GM12891 (cell line): ENCODE results near the gene GRB2.

Experiments
- PAX5 ChIP-seq: IDR thresholded peaks from 2 replicates; pipeline ENCODE4 v1.6.1; 2011; ENCODE audit warnings: low read length, moderate library complexity, mild to moderate bottlenecking; ENCODE audit not compliant: insufficient read depth, severe bottlenecking
- POLR2A ChIP-seq: IDR thresholded peaks from 2 replicates; pipeline ENCODE4 v1.6.1; 2011; ENCODE audit warnings: low read depth, low read length, control low read depth
- POLR2AphosphoS5 ChIP-seq: IDR thresholded peaks from 2 replicates; pipeline ENCODE4 v1.6.1; 2011; ENCODE audit warnings: low read depth, low read length, control low read depth
- TAF1 ChIP-seq: IDR thresholded peaks from 2 replicates; pipeline ENCODE4 v1.6.1; 2011; ENCODE audit warnings: low read depth, low read length, control low read depth

DNA sequence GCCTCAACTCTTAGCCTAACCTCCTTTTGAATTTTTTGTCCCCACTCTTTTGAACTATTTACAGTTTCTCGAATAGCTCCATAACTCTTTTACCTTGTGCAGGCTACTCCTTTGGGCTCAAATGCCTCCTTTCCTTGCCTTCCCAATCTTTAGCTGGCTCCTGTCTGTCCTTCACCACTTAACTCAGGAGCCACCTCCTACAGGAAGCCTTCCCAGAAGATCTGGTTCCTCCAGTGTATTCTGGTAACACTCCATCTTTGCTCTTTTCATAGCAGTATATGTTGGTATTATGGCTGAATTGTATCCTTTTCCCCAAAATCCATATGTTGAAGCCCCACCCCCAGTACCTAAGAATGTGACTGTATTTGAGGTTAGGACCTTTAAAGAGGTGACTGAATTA is 9.0 kb upstream of the GRB2 start:
- TF ChIP-seq POLR2A (no peak), TAF1 (no peak), POLR2AphosphoS5 (no peak), PAX5 (no peak)
